Right cardiac atrium (tissue), 5 donors: ENCODE results near the gene PROX2. TPM values are rescaled to one million over a fixed set of nuclear protein-coding genes. Genes with fewer than 3 reads are reported as not detected.
A peak's percentile ranks its signal among the peaks of the same experiment; 100 is the strongest.

Experiments
- ATAC-seq, 2 donors: fragments of 200-7000 bp; cut with Tn5 transposase; one replicate each; pipeline versions ENCODE4 v1.8.0 to v1.9.1; 2020; ENCODE audit warnings: moderate library complexity in 2 of 2, mild to moderate bottlenecking in 1 of 2
- DNase-seq, 3 donors: peaks; one replicate each; pipeline ENCODE4 v3.0.0-alpha.2; 2020
- H3K27ac ChIP-seq: one replicate; pipeline ENCODE4 v1.5.1; 2013; ENCODE audit warnings: mild to moderate bottlenecking, low read length, control low read depth, moderate library complexity
- H3K27me3 ChIP-seq: one replicate; pipeline ENCODE4 v1.6.1; 2013; ENCODE audit not compliant: control insufficient read depth, insufficient read depth
- H3K4me1 ChIP-seq: one replicate; pipeline ENCODE4 v1.6.1; 2013; ENCODE audit warnings: low read length; ENCODE audit not compliant: control insufficient read depth, insufficient read depth
- H3K4me3 ChIP-seq: one replicate; pipeline ENCODE4 v1.5.1; 2013; ENCODE audit warnings: low read length, control low read depth
- H3K9me3 ChIP-seq: one replicate; pipeline ENCODE4 v1.6.1; 2013; ENCODE audit warnings: low read length; ENCODE audit not compliant: control insufficient read depth
- WGBS: extraction: QIAGEN DNeasy Blood & Tissue Kit; methylation state at CpG from one replicate; pipeline ENCODE4 v1.1.7; 2013; 5-methylcytosine and 5-hydroxymethylcytosine counted together
- intact Hi-C, 4 donors: fragments of 100-400 bp; cut with DNase I; formaldehyde crosslinking; loops; one replicate each; pipeline versions ENCODE4 v1.11.0 to v1.14.0; 2022 to 2023
- polyA plus RNA-seq: library from polyadenylated mRNA; stranded (reverse); fragments of 200-250 nt; gene quantifications from one replicate; pipeline ENCODE4 v1.2.3, GENCODE V29; 2013
- total RNA-seq, 4 donors: library from RNA; stranded (reverse); fragmentation: NEBNext Ultra II Directional; extraction: Animal tissue kit (Norgen Biotek cat#: 25700); gene quantifications; one replicate each; pipeline ENCODE4 v1.2.1, GENCODE V29; 2021
- donor health status: healthy with polysubstance abuse.
- donor health status: DM: no; HTN: yes; CAD: no.
- donor health status: DM: no; HTN: no; CAD: no.
- donor health status: DM: no; HTN: yes; CAD: no; lungs with severe emphysema.
- donor health status: DM: yes; HTN: yes; CAD: no.

The PROX2 gene
- total and polyA plus RNA-seq, 5 donors: not detected

DNA sequence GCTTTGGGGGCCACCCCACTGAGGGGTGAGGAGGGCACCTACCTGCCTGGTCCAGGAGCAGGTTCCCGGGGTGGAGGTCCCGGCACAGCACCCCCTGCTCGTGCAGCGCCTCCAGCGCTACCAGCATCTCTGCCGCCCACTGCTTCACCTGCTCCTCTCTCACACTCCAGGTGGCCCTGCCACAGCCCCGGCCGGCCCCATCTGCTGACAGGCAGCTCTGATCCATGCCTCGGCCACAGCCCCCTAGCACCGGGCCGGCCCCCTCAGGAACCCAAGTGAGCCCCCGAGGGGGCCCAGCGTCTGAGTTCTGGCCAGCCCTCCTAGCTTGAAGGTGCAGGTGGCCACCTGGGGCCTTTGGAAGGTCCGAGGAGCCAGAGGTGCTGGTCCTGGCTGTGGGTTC lies 33.6 kb upstream of the PROX2 start:
- 93% methylated on average over 14 of the region's 14 CpGs for WGBS
- Histone ChIP-seq H3K9me3 (no peaks in the 10 kb centered on the region), H3K27me3 (no peaks in the 10 kb centered on the region), H3K4me3 (no peak overlapping the region), H3K27ac (no peak overlapping the region), H3K4me1 (peaks cover 24% of the 10 kb centered on the region)
- ATAC-seq: no peak
- intact Hi-C loops: loop anchor here in 2 of 4 donors (5.0 kb wide), 1 partner anchor 47 kb away; no protein-coding TSS in a partner anchor
- DNase-seq: peak in 1 of 3 donors; percentile 66

GRCh38 chr14:74908861-74909341 lies 33.0 kb upstream of the PROX2 start:
- intact Hi-C loops: loop anchor here in 2 of 4 donors (5.0 kb wide), 1 partner anchor 47 kb away; no protein-coding TSS in a partner anchor
- H3K4me1 ChIP-seq: peaks cover 22% of the 10 kb centered on the region

DNA sequence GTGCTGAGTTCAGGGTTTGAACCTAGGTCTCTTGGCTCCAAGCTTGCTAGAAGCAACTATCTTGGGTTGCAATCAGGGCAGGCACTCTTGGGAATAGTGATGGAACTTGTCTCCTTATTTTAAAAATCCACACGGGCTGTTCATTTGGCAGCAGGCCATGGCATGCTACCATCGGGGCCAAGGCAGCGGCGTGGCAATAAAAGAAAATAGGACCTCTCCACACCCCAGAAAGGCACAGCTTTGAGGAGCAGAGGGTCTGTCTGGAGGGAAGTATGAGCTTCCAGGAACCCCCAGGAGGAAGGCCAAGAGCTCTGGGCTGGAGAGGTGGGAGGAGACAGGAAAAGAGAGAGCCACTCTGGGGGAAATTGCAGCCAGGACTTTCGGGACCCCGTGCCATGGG lies 31.8 kb upstream of the PROX2 start:
- peaks cover 22% of the 10 kb centered on the region for H3K4me1 ChIP-seq
- no peak overlapping the region for H3K27ac ChIP-seq

More at GRCh38 chr14:74908861-74909341, 33.0 kb upstream of the PROX2 start:
- ATAC-seq (peak; percentile 1 to 23), DNase-seq (peak in 1 of 3 donors; percentile 51)
- H3K27me3 ChIP-seq: no peaks in the 10 kb centered on the region
- H3K9me3 ChIP-seq: no peaks in the 10 kb centered on the region
- H3K4me3 ChIP-seq: no peak overlapping the region
- WGBS: 64% methylated on average over 9 of the region's 9 CpGs
- no peak overlapping the region for H3K27ac ChIP-seq

DNA sequence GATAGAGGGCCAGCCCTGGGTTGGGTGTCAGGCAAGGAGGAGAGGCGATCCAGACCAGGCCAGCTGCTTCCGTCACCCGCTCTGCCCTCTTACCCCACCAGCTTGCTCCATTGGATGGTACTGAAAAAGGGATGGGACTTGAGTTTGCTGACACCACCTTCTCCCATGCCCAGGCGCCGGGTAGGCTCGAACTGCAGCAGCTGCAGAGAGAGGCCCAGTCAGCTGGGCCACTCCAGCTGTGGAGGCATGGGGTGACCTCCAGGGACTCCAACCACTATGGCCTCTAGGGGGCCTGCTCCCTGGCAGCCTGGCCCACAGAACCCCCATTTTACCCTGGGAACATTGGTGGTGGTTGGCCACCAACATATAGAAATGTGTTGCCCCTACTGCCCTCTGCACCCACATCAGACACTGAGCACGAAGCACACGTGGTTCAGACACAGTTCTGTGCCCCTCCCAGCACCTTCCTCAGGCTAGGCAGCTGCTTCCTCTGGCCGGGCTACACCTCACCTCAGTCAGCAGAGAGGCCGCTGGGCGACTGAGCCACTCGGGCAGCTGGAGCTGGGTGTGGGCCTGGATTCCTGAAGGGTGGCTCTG lies 31.1 kb upstream of the PROX2 start:
- no peak for DNase-seq
- Histone ChIP-seq H3K27ac (no peak overlapping the region), H3K27me3 (no peaks in the 10 kb centered on the region), H3K9me3 (no peaks in the 10 kb centered on the region), H3K4me3 (no peak overlapping the region), H3K4me1 (peaks cover 22% of the 10 kb centered on the region)
- 70% methylated on average over 12 of the region's 12 CpGs for WGBS
- peak in 1 of 2 donors; percentile 11 for ATAC-seq
- intact Hi-C loops: loop anchor here in 2 of 4 donors (5.0 kb wide), 1 partner anchor 45 kb away; no protein-coding TSS in a partner anchor

More for the DNA sequence above, 31.8 kb upstream of the PROX2 start:
- H3K4me3 ChIP-seq: no peak overlapping the region
- ATAC-seq (no peak), DNase-seq (peak in 2 of 3 donors; percentile 56 to 75)
- no peaks in the 10 kb centered on the region for H3K27me3 ChIP-seq
- intact Hi-C loops: loop anchor here in 2 of 4 donors (5.0 kb wide), 1 partner anchor 45 kb away; no protein-coding TSS in a partner anchor
- 14% methylated on average over 6 of the region's 6 CpGs for WGBS
- H3K9me3 ChIP-seq: no peaks in the 10 kb centered on the region

GRCh38 chr14:74905595-74906142 lies 29.7 kb upstream of the PROX2 start:
- DNase-seq (peak; percentile 76 to 93 (median 91)), ATAC-seq (peak; percentile 42 to 45)
- intact Hi-C loops: loop anchor here in 2 of 4 donors (5.0 kb wide), 1 partner anchor 43 kb away; no protein-coding TSS in a partner anchor
- 45% methylated on average over 14 of the region's 14 CpGs for WGBS
- H3K27me3 ChIP-seq: no peaks in the 10 kb centered on the region
- no peaks in the 10 kb centered on the region for H3K9me3 ChIP-seq
- H3K4me1 ChIP-seq: peaks cover 22% of the 10 kb centered on the region
- H3K27ac ChIP-seq: no peak overlapping the region
- no peak overlapping the region for H3K4me3 ChIP-seq

- no peak overlapping the region for H3K27ac ChIP-seq
- no peak for ATAC-seq
- no peaks in the 10 kb centered on the region for H3K9me3 ChIP-seq
- no peak for DNase-seq
- WGBS: 76% methylated on average over 6 of the region's 6 CpGs
- H3K4me3 ChIP-seq: no peak overlapping the region
- H3K27me3 ChIP-seq: no peaks in the 10 kb centered on the region
- H3K4me1 ChIP-seq: peaks cover 22% of the 10 kb centered on the region
- intact Hi-C loops: loop anchor here in 3 of 4 donors (5.0 kb wide), 1 partner anchor 43 kb away; no protein-coding TSS in a partner anchor
These were observed 28.9 kb upstream of the PROX2 start for GRCh38 chr14:74904635-74905503.

GRCh38 chr14:74902941-74903705 lies 27.2 kb upstream of the PROX2 start:
- WGBS: 68% methylated on average over 10 of the region's 10 CpGs
- no peaks in the 10 kb centered on the region for H3K27me3 ChIP-seq
- ATAC-seq: no peak
- H3K27ac ChIP-seq: no peak overlapping the region
- no peaks in the 10 kb centered on the region for H3K9me3 ChIP-seq
- H3K4me3 ChIP-seq: no peak overlapping the region
- H3K4me1 ChIP-seq: peaks cover 16% of the 10 kb centered on the region
- intact Hi-C loops: loop anchor here in 1 of 4 donors (5.0 kb wide), 1 partner anchor 41 kb away; no protein-coding TSS in a partner anchor
- DNase-seq: no peak

- no peaks in the 10 kb centered on the region for H3K9me3 ChIP-seq
- ATAC-seq (no peak), DNase-seq (no peak)
- no peak overlapping the region for H3K4me3 ChIP-seq
- H3K27ac ChIP-seq: no peak overlapping the region
- H3K27me3 ChIP-seq: no peaks in the 10 kb centered on the region
- H3K4me1 ChIP-seq: no peaks in the 10 kb centered on the region
- WGBS: 84% methylated on average over 5 of the region's 5 CpGs
- intact Hi-C loops: no loop called here
These were observed 22.7 kb upstream of the PROX2 start for GRCh38 chr14:74898694-74899093.

- Histone ChIP-seq H3K27me3 (no peaks in the 10 kb centered on the region), H3K27ac (no peak overlapping the region), H3K4me1 (no peaks in the 10 kb centered on the region), H3K9me3 (no peaks in the 10 kb centered on the region), H3K4me3 (no peak overlapping the region)
- ATAC-seq (no peak), DNase-seq (no peak)
- intact Hi-C loops: no loop called here
- 88% methylated on average over 2 of the region's 2 CpGs for WGBS
These were observed 22.1 kb upstream of the PROX2 start for GRCh38 chr14:74898083-74898482.

DNA sequence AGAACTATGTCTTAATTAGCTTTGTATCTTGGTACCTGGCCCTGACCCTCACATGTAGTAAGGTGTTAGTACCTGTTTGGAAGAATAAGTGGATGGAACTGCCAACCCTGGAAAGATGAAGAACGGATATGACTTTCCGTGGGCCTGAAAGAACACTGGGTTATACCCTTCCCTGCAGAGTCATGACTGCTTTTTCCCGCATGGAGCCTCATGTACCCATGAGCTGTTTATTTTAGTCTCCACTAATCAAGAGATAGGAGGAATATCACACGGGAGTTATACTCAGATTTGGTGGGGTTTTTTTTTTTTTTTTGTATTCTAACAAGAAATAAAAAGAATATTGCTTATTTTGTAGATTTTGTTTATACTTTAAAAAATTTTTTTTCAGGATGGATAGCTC lies 21.7 kb upstream of the PROX2 start:
- DNase-seq (no peak), ATAC-seq (peak in 1 of 2 donors; percentile 43)
- Histone ChIP-seq H3K4me1 (no peaks in the 10 kb centered on the region), H3K9me3 (no peaks in the 10 kb centered on the region), H3K27me3 (no peaks in the 10 kb centered on the region), H3K27ac (peak overlapping the region; percentile 17), H3K4me3 (no peak overlapping the region)
- intact Hi-C loops: no loop called here
- 60% methylated on average over 4 of the region's 4 CpGs for WGBS
